Measurements from ENCODE around the gene FAM240B.

The FAM240B gene

DNA sequence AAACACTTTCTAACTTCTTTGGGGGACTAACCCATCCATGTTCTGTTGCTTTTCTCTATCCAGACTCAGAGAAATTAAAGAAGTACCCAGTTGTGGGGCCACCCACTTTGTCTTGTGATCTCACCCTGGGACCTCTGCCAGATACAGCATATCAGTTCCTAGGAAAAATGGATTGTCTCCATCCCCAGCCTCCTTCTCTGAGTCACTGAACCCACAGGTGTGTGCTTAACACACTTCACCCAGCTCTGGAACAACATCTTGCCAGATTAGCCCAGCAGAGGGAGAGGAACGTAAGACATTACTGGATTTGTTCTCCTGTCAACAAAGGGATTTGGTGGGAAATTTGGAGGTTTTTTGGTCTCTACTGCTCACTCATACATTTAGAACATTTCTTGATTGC is 19.2 kb downstream of the FAM240B start:
- TF ChIP-seq SIN3A (IDR thresholded peaks at IDR 0.05; ENCODE audit: borderline replicate concordance, insufficient read depth, low read length), result no peak

DNA sequence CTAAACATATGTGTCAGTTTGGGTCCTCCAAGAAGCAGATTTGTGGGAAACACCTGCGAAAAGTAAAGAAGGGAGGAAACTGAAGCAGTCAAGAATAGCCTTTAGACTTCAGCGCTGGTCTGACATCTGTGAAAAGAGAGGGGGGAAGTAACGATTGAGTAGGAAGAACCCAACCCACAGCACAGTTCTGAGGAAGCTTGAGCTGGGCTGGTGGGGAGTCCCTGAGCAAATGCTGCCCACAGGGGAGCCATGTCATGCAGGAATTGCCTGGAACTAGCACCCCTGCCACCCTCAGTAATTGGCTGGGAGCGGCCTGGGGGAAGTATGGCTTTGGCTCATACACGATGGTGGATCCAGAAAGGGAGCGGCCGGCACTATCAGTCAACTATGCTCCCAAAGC is 20.6 kb downstream of the FAM240B start:
- TF ChIP-seq POLR2AphosphoS5 (IDR thresholded peaks at IDR 0.05; ENCODE audit: low read depth, low read length) (no peak), FOXP2 (optimal IDR thresholded peaks at IDR 0.05; ENCODE audit: borderline replicate concordance, extremely low read depth, extremely low read length, insufficient read depth) (no peak), REST (IDR thresholded peaks at IDR 0.05; ENCODE audit: insufficient read depth in 1 of 2, low read depth in 2 of 2, low read length in 2 of 2) (no peak), TAF1 (IDR thresholded peaks at IDR 0.05; ENCODE audit: borderline replicate concordance, insufficient read depth, low read length) (no peak), SIN3A (IDR thresholded peaks at IDR 0.05; ENCODE audit: borderline replicate concordance, insufficient read depth, low read length) (no peak)

DNA sequence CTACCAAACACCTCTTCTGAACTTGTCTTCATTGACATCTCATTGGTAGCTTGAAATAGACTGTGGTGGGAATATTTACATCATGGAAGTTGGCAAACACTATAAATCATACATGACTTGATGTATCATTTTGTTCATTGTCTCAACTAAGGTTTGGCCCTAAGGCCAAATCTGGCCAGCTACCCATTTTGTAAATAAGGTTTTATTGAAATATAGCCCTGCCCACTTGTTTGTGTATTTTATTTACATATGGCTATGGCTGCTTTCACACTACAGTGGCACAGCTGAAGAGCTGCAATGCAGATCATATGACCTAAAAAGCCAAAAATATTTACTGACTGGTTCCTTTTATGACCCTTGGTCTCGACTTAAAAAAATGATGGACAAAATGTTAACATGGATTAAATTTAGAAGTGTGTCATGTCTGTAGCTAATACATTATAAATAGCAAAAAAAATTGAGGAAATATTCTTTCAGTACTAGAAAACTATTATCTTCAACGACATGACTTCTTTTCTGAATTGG is 22.1 kb downstream of the FAM240B start:
- TF ChIP-seq FOXP2 (optimal IDR thresholded peaks at IDR 0.05; ENCODE audit: borderline replicate concordance, extremely low read depth, extremely low read length, insufficient read depth), result no peak
- no peak for TF ChIP-seq TAF1 (IDR thresholded peaks at IDR 0.05; ENCODE audit: borderline replicate concordance, insufficient read depth, low read length)
- TF ChIP-seq REST (IDR thresholded peaks at IDR 0.05; ENCODE audit: insufficient read depth in 1 of 2, low read depth in 2 of 2, low read length in 2 of 2), result no peak
- no peak for TF ChIP-seq SIN3A (IDR thresholded peaks at IDR 0.05; ENCODE audit: borderline replicate concordance, insufficient read depth, low read length)
- TF ChIP-seq POLR2AphosphoS5 (IDR thresholded peaks at IDR 0.05; ENCODE audit: low read depth, low read length), result no peak

GRCh38 chr9:38696999-38697398 is 22.9 kb downstream of the FAM240B start:
- no peak for TF ChIP-seq REST (IDR thresholded peaks at IDR 0.05; ENCODE audit: insufficient read depth in 1 of 2, low read depth in 2 of 2, low read length in 2 of 2)
- no peak for TF ChIP-seq POLR2AphosphoS5 (IDR thresholded peaks at IDR 0.05; ENCODE audit: low read depth, low read length)
- TF ChIP-seq FOXP2 (optimal IDR thresholded peaks at IDR 0.05; ENCODE audit: borderline replicate concordance, extremely low read depth, extremely low read length, insufficient read depth), result no peak
- TF ChIP-seq SIN3A (IDR thresholded peaks at IDR 0.05; ENCODE audit: borderline replicate concordance, insufficient read depth, low read length), result no peak
- TF ChIP-seq TAF1 (IDR thresholded peaks at IDR 0.05; ENCODE audit: borderline replicate concordance, insufficient read depth, low read length), result no peak

DNA sequence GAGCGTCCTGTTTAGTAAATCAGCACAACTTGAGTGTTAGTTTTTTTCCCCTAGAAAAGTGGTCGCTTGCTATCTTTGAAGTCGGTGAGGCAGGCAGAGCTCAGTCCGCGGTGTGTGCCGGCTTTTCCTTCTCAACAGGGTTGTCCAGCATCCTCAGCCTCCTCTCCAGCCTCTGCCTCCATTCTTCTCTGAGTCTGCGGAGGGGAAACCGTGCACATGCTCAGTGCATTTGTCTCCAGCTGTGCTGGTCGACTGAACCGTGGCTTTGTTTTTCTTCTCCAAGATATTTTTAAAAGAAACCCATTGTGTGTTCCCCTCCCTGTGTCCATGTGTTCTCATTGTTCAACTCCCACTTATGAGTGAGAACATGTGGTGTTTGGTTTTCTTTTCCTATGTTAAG is 25.3 kb downstream of the FAM240B start:
- TF ChIP-seq POLR2AphosphoS5 (IDR thresholded peaks at IDR 0.05; ENCODE audit: low read depth, low read length) (no peak), TAF1 (IDR thresholded peaks at IDR 0.05; ENCODE audit: borderline replicate concordance, insufficient read depth, low read length) (no peak), FOXP2 (optimal IDR thresholded peaks at IDR 0.05; ENCODE audit: borderline replicate concordance, extremely low read depth, extremely low read length, insufficient read depth) (no peak), SIN3A (IDR thresholded peaks at IDR 0.05; ENCODE audit: borderline replicate concordance, insufficient read depth, low read length) (no peak), REST (IDR thresholded peaks at IDR 0.05; ENCODE audit: insufficient read depth in 1 of 2, low read depth in 2 of 2, low read length in 2 of 2) (no peak)

Data from PFSK-1 (cell line).